GM19351 (cell line): ENCODE data around the gene CPNE5.
"Not testable (repeated sequence)": the region's sequence is repeated elsewhere in the genome, so short reads cannot be mapped to it uniquely, and the experiment has no call there.

Source experiments
- ATAC-seq: cut with Tn5 transposase; IDR thresholded peaks from one replicate; pipeline ENCODE4 v1.9.1; 2021; ENCODE audit warnings: mild to moderate bottlenecking, moderate library complexity; ENCODE audit not compliant: unreplicated experiment

The CPNE5 gene

GRCh38 chr6:36729161-36729524 is 110.1 kb downstream of the CPNE5 start:
- ATAC-seq, result no peak

GRCh38 chr6:36728289-36729160 is 110.7 kb downstream of the CPNE5 start:
- ATAC-seq, result no peak

- no peak for ATAC-seq
Measured at GRCh38 chr6:36727505-36728021, 111.7 kb downstream of the CPNE5 start.

GRCh38 chr6:36725581-36725980 is 113.7 kb downstream of the CPNE5 start:
- ATAC-seq, result no peak

GRCh38 chr6:36724514-36725390 is 114.5 kb downstream of the CPNE5 start:
- no peak for ATAC-seq

GRCh38 chr6:36723992-36724391 is 115.3 kb downstream of the CPNE5 start:
- ATAC-seq, result not testable (repeated sequence)

GRCh38 chr6:36722879-36723278 is 116.4 kb downstream of the CPNE5 start:
- ATAC-seq, result no peak

- no peak for ATAC-seq
Measured at GRCh38 chr6:36722365-36722764, 116.9 kb downstream of the CPNE5 start.

GRCh38 chr6:36721369-36722140 is 117.7 kb downstream of the CPNE5 start:
- ATAC-seq, result no peak

- ATAC-seq, result no peak
Measured at GRCh38 chr6:36720251-36721141, 118.7 kb downstream of the CPNE5 start.

- no peak for ATAC-seq
Measured at GRCh38 chr6:36719126-36719525, 120.1 kb downstream of the CPNE5 start.

- no peak for ATAC-seq
Measured at GRCh38 chr6:36718560-36718959, 120.7 kb downstream of the CPNE5 start.

- ATAC-seq, result no peak
Measured at GRCh38 chr6:36717871-36718540, 121.2 kb downstream of the CPNE5 start.

- ATAC-seq, result no peak
Measured at GRCh38 chr6:36717231-36717825, 121.9 kb downstream of the CPNE5 start.

- ATAC-seq, result no peak
Measured at GRCh38 chr6:36716476-36717093, 122.7 kb downstream of the CPNE5 start.

GRCh38 chr6:36715469-36715868 is 123.8 kb downstream of the CPNE5 start:
- no peak for ATAC-seq

GRCh38 chr6:36714511-36714910 is 124.7 kb downstream of the CPNE5 start:
- no peak for ATAC-seq

GRCh38 chr6:36713846-36714245 is 125.4 kb downstream of the CPNE5 start:
- ATAC-seq, result no peak

GRCh38 chr6:36712816-36713215 is 126.4 kb downstream of the CPNE5 start:
- no peak for ATAC-seq
